Measurements from ENCODE around the gene ATP8A2. TPM values are rescaled to one million over a fixed set of nuclear protein-coding genes. Genes with fewer than 3 reads are reported as not detected.

Gene ATP8A2
- total and polyA plus RNA-seq, 2 of the 8 experiments (the other 6 are each of a cell fraction or from before 2014, with no cell fraction given): 2.4 to 8.3 TPM

- H2BK5ac ChIP-seq (ENCODE audit: low read depth, low read length): no peak overlapping the region
- no peak overlapping the region for H3K4me2 ChIP-seq (ENCODE audit: insufficient read depth in 1 of 2, low read depth in 2 of 2, low read length in 2 of 2)
- H3K79me2 ChIP-seq (ENCODE audit: control insufficient read depth in 1 of 2, insufficient read depth in 2 of 2, low read length in 2 of 2): no peaks in the 10 kb centered on the region
- H3K36me3 ChIP-seq (ENCODE audit: control insufficient read depth in 2 of 4, insufficient read depth in 4 of 4, low read length in 3 of 4): no peaks in the 10 kb centered on the region
- DNase-seq (ENCODE audit: low read depth in 1 of 2, low spot score in 2 of 2): no peak
- H3K18ac ChIP-seq (ENCODE audit: extremely low read depth, low read length): no peak overlapping the region
- H4K91ac ChIP-seq (replicated peaks; ENCODE audit: insufficient read length, low read length): no peak overlapping the region
- H3K27ac ChIP-seq (ENCODE audit: low read depth, low read length): no peak overlapping the region
- no peaks in the 10 kb centered on the region; the same call in 1 of the 2 replicates for H3K23me2 ChIP-seq (ENCODE audit: low read depth, low read length)
- no peak overlapping the region for H3K9ac ChIP-seq (replicated peaks in 1 of 4; ENCODE audit: extremely low read depth in 1 of 4, low read depth in 3 of 4, low read length in 3 of 4)
- ChIA-PET CTCF (ENCODE audit: partially characterized antibody) (interaction anchor here (0.6 kb wide), 1 partner anchor 86 kb away, joined by 3 read pairs; no protein-coding TSS in a partner anchor), POLR2A (ENCODE audit: partially characterized antibody) (no interaction called here)
- H3K56ac ChIP-seq (replicated peaks; ENCODE audit: insufficient read length, low read depth, low read length): no peak overlapping the region
- H4K20me1 ChIP-seq (replicated peaks in 1 of 2; ENCODE audit: control insufficient read depth in 1 of 2, insufficient read depth in 2 of 2, low read length in 2 of 2): no peaks in the 10 kb centered on the region
- no peak for TF ChIP-seq KDM5A (IDR thresholded peaks at IDR 0.05; ENCODE audit: low read length)
- no peak overlapping the region for H2AK5ac ChIP-seq (ENCODE audit: low read depth, low read length)
- no peak overlapping the region for H2AFZ ChIP-seq (ENCODE audit: low read length)
- H3K23ac ChIP-seq (ENCODE audit: insufficient read length): no peak overlapping the region
- no peak overlapping the region for H2BK120ac ChIP-seq (replicated peaks; ENCODE audit: low read depth, low read length)
- H3K14ac ChIP-seq (ENCODE audit: insufficient read length): no peak overlapping the region
- H4K8ac ChIP-seq (ENCODE audit: extremely low read depth, insufficient read depth, low read length): no peak overlapping the region
- FAIRE-seq: no peak
- H3K4me3 ChIP-seq (ENCODE audit: extremely low read depth in 1 of 4, insufficient read depth in 2 of 4, low read depth in 3 of 4, low read length in 4 of 4): no peak overlapping the region
- H2BK20ac ChIP-seq (ENCODE audit: low read length): no peak overlapping the region
- H2BK15ac ChIP-seq (ENCODE audit: low read length): no peak overlapping the region
- 87% methylated on average over 4 of the region's 4 CpGs; no CpG with 5 or more reads in 1 of the 2 experiments for WGBS, 2 experiments (ENCODE audit: extremely low coverage in 1 of 2, insufficient coverage in 1 of 2, insufficient read length in 1 of 2, insufficient replicate concordance in 2 of 2, low coverage in 1 of 2, low lambda C conversion rate in 2 of 2, missing lambda C conversion rate in 1 of 2)
- no peaks in the 10 kb centered on the region for H3K79me1 ChIP-seq (ENCODE audit: low read depth, low read length)
- no peaks in the 10 kb centered on the region for H3K9me3 ChIP-seq (ENCODE audit: insufficient read depth in 2 of 2, low read depth in 1 of 2, low read length in 1 of 2)
- H3K4ac ChIP-seq (replicated peaks; ENCODE audit: insufficient read length, low read depth, low read length): no peak overlapping the region
- no peaks in the 10 kb centered on the region for H3K27me3 ChIP-seq (replicated peaks in 1 of 4; ENCODE audit: control insufficient read depth in 3 of 4, extremely low read depth in 1 of 4, insufficient read depth in 3 of 4, low read length in 3 of 4)
- H3K4me1 ChIP-seq (replicated peaks in 1 of 4; ENCODE audit: control insufficient read depth in 3 of 4, insufficient read depth in 4 of 4, low read length in 3 of 4): no peaks in the 10 kb centered on the region
- no peak overlapping the region for H4K5ac ChIP-seq (ENCODE audit: insufficient read length, low read depth, low read length)
- H2BK12ac ChIP-seq (ENCODE audit: low read depth, low read length): no peak overlapping the region
Observed at GRCh38 chr13:25353344-25353743, 18.4 kb upstream of the ATP8A2 start.

Data from H1 (cell line).